ENCODE results near the gene AUTS2. TPM values are rescaled to one million over a fixed set of nuclear protein-coding genes. Genes with fewer than 3 reads are reported as not detected.

AUTS2 gene
- total and polyA plus RNA-seq, 2 of the 8 experiments (the other 6 are each of a cell fraction or from before 2014, with no cell fraction given) = 25.9 to 101 TPM

GRCh38 chr7:70758646-70759045, 1160.4 kb downstream of the AUTS2 start:
- Histone ChIP-seq H3K79me1 (ENCODE audit: low read depth, low read length) (peaks cover 22% of the 10 kb centered on the region), H4K20me1 (replicated peaks in 1 of 2; ENCODE audit: control insufficient read depth in 1 of 2, insufficient read depth in 2 of 2, low read length in 2 of 2) (peaks cover 14 to 24% of the 10 kb centered on the region in 2 experiments), H3K79me2 (ENCODE audit: control insufficient read depth in 1 of 2, insufficient read depth in 2 of 2, low read length in 2 of 2) (peaks cover 21 to 95% of the 10 kb centered on the region in 2 experiments), H3K14ac (ENCODE audit: insufficient read length) (no peak overlapping the region), H3K9me3 (ENCODE audit: insufficient read depth in 2 of 2, low read depth in 1 of 2, low read length in 1 of 2) (no peaks in the 10 kb centered on the region), H3K4me2 (ENCODE audit: insufficient read depth in 1 of 2, low read depth in 2 of 2, low read length in 2 of 2) (no peak overlapping the region), H3K36me3 (ENCODE audit: control insufficient read depth in 2 of 4, insufficient read depth in 4 of 4, low read length in 3 of 4) (peaks cover 0 to 13% (median 5%) of the 10 kb centered on the region in 4 experiments; a peak in 5 of 8 replicates), H2BK20ac (ENCODE audit: low read length) (no peak overlapping the region), H3K27ac (ENCODE audit: low read depth, low read length) (no peak overlapping the region), H4K8ac (ENCODE audit: extremely low read depth, insufficient read depth, low read length) (no peak overlapping the region), H2AFZ (ENCODE audit: low read length) (no peak overlapping the region), H3K18ac (ENCODE audit: extremely low read depth, low read length) (no peak overlapping the region), H3K9ac (replicated peaks in 1 of 4; ENCODE audit: extremely low read depth in 1 of 4, low read depth in 3 of 4, low read length in 3 of 4) (no peak overlapping the region), H3K4me1 (replicated peaks in 1 of 4; ENCODE audit: control insufficient read depth in 3 of 4, insufficient read depth in 4 of 4, low read length in 3 of 4) (peaks cover 0 to 10% (median 3%) of the 10 kb centered on the region in 4 experiments; a peak in 3 of 7 replicates), H3K56ac (replicated peaks; ENCODE audit: insufficient read length, low read depth, low read length) (no peak overlapping the region), H3K23ac (ENCODE audit: insufficient read length) (no peak overlapping the region), H2BK5ac (ENCODE audit: low read depth, low read length) (no peak overlapping the region), H4K5ac (ENCODE audit: insufficient read length, low read depth, low read length) (no peak overlapping the region), H3K4ac (replicated peaks; ENCODE audit: insufficient read length, low read depth, low read length) (no peak overlapping the region), H3K27me3 (replicated peaks in 1 of 4; ENCODE audit: control insufficient read depth in 3 of 4, extremely low read depth in 1 of 4, insufficient read depth in 3 of 4, low read length in 3 of 4) (no peaks in the 10 kb centered on the region), H2AK5ac (ENCODE audit: low read depth, low read length) (no peak overlapping the region), H2BK12ac (ENCODE audit: low read depth, low read length) (no peak overlapping the region), H3K23me2 (ENCODE audit: low read depth, low read length) (no peaks in the 10 kb centered on the region; the same call in 1 of the 2 replicates), H2BK15ac (ENCODE audit: low read length) (no peak overlapping the region), H2BK120ac (replicated peaks; ENCODE audit: low read depth, low read length) (no peak overlapping the region), H4K91ac (replicated peaks; ENCODE audit: insufficient read length, low read length) (no peak overlapping the region), H3K4me3 (ENCODE audit: extremely low read depth in 1 of 4, insufficient read depth in 2 of 4, low read depth in 3 of 4, low read length in 4 of 4) (no peak overlapping the region)
- ChIA-PET CTCF (ENCODE audit: partially characterized antibody) (interaction anchor here (2.1 to 2.2 kb wide), 2 partner anchors 11 to 174 kb away, joined by 5 to 9 read pairs; no protein-coding TSS in a partner anchor), POLR2A (ENCODE audit: partially characterized antibody) (interaction anchor here (0.9 to 1.1 kb wide), 2 partner anchors 11 to 50 kb away, joined by 3 to 4 read pairs; no protein-coding TSS in a partner anchor)
- TF ChIP-seq TAF7 (optimal IDR thresholded peaks at IDR 0.05; ENCODE audit: borderline replicate concordance, low read depth, low read length) = no peak
- no peak for TF ChIP-seq SIN3A (conservative IDR thresholded peaks at IDR 0.05 in 1 of 2, IDR thresholded peaks at IDR 0.05 in 1 of 2; ENCODE audit: low read depth in 1 of 2, low read length in 2 of 2)
- DNase-seq (ENCODE audit: low read depth in 1 of 2, low spot score in 2 of 2) (no peak), FAIRE-seq (no peak)
- 84% methylated on average over 5 of the region's 5 CpGs; no CpG with 5 or more reads in 1 of the 2 experiments for WGBS, 2 experiments (ENCODE audit: extremely low coverage in 1 of 2, insufficient coverage in 1 of 2, insufficient read length in 1 of 2, insufficient replicate concordance in 2 of 2, low coverage in 1 of 2, low lambda C conversion rate in 2 of 2, missing lambda C conversion rate in 1 of 2)
